CD4-positive, CD25-positive, alpha-beta regulatory T cell (primary cell): ENCODE data around the gene FAF1. TPM values are rescaled to one million over a fixed set of nuclear protein-coding genes. Genes with fewer than 3 reads are reported as not detected.

ENCODE experiments used
- ATAC-seq, 2 donors: fragments of 150-1000 bp; cut with Tn5 transposase; one replicate each; pipeline ENCODE4 v1.10.0; 2021; ENCODE audit warnings: low read depth in 2 of 2, moderate number of reproducible peaks in 2 of 2, moderate library complexity in 1 of 2
- DNase-seq, 3 donors: peaks; one replicate each; pipeline versions ENCODE4 v3.0.0 to v3.0.0-alpha.2; 2012 to 2022; ENCODE audit warnings: mixed read lengths in 1 of 3
- H3K27ac ChIP-seq: one replicate; pipeline ENCODE4 v1.7.0; 2013; ENCODE audit warnings: mild to moderate bottlenecking, low read length; ENCODE audit not compliant: insufficient read depth, poor library complexity, severe bottlenecking
- H3K27me3 ChIP-seq: one replicate; pipeline ENCODE4 v1.7.0; 2013; ENCODE audit warnings: low read length; ENCODE audit not compliant: control insufficient read depth, insufficient read depth
- H3K36me3 ChIP-seq: one replicate; pipeline ENCODE4 v1.7.0; 2013; ENCODE audit warnings: mild to moderate bottlenecking, low read length, moderate library complexity; ENCODE audit not compliant: control insufficient read depth, insufficient read depth
- H3K4me1 ChIP-seq: 2 replicates; pipeline ENCODE4 v1.7.0; 2013; ENCODE audit warnings: mild to moderate bottlenecking, low read length; ENCODE audit not compliant: insufficient read depth, control insufficient read depth, poor library complexity, severe bottlenecking
- H3K4me3 ChIP-seq: one replicate; pipeline ENCODE4 v1.7.0; 2013; ENCODE audit warnings: low read depth, mild to moderate bottlenecking, low read length, moderate library complexity
- H3K9me3 ChIP-seq, 2 experiments: 1 replicate in 1 of 2; 2 replicates in 1 of 2; pipeline ENCODE4 v1.7.0; 2013; ENCODE audit warnings: low read length in 2 of 2, mild to moderate bottlenecking in 1 of 2, moderate library complexity in 1 of 2; ENCODE audit not compliant: control insufficient read depth in 2 of 2
- H3K27ac Mint-ChIP-seq, 3 donors: one replicate each; pipeline ENCODE4 v1.8.0; 2020 to 2022; ENCODE audit warnings: mild to moderate bottlenecking in 3 of 3, mixed read lengths in 3 of 3, moderate library complexity in 2 of 3
- H3K27me3 Mint-ChIP-seq: one replicate; pipeline ENCODE4 v1.8.0; 2022; ENCODE audit warnings: mild to moderate bottlenecking, mixed read lengths
- H3K36me3 Mint-ChIP-seq: one replicate; pipeline ENCODE4 v1.8.0; 2020; ENCODE audit warnings: mixed read lengths
- H3K4me1 Mint-ChIP-seq, 4 donors: one replicate each; pipeline ENCODE4 v1.8.0; 2020 to 2022; ENCODE audit warnings: mixed read lengths in 4 of 4, mild to moderate bottlenecking in 1 of 4
- H3K4me3 Mint-ChIP-seq, 4 donors: one replicate each; pipeline ENCODE4 v1.8.0; 2020 to 2022; ENCODE audit warnings: mild to moderate bottlenecking in 4 of 4, mixed read lengths in 4 of 4, moderate library complexity in 3 of 4
- H3K9me3 Mint-ChIP-seq, 7 donors: one replicate each; pipeline ENCODE4 v1.8.0; 2020 to 2022; ENCODE audit warnings: mixed read lengths in 7 of 7, mild to moderate bottlenecking in 3 of 7, moderate library complexity in 2 of 7
- polyA plus RNA-seq, 4 donors: library from polyadenylated mRNA; unstranded; fragments of 300-500 nt; fragmentation: Illumina TruSeq; gene quantifications; one replicate each; pipeline ENCODE4 v1.2.3, GENCODE V29; 2021
- total RNA-seq: library from RNA; stranded (reverse); gene quantifications from one replicate; pipeline ENCODE4 v1.2.3, GENCODE V29; 2022

FAF1 gene
- total and polyA plus RNA-seq, 5 donors from 2014 or later: 28.9 to 58.2 (median 54.3) TPM

DNA sequence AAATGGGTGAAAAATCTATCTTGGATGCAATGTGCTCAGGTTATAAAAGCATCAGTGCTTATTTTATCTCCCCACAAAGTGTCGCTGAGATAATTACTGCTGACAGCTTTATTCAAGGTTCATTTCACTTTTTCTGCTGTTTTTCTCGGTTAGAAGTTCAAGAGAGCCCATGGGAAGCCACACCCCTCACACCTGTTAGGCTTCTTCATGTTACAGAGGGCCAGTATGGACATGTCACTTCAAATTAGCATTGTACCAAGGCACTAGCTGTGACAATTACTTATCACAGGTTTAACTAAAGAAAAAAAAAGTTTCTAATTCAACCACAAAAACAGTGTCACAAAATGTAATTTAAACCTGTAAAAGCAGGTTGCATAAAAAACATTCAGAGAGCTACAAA lies 349.5 kb downstream of the FAF1 start:
- Mint-ChIP-seq H3K36me3 (peaks cover 21% of the 10 kb centered on the region), H3K27me3 (no peaks in the 10 kb centered on the region), H3K4me1 (peaks cover 0 to 7% (median 6%) of the 10 kb centered on the region in 4 donors), H3K4me3 (no peak overlapping the region), H3K27ac (no peak overlapping the region), H3K9me3 (peaks cover 0 to 3% (median 0%) of the 10 kb centered on the region in 7 donors)
- DNase-seq (no peak), ATAC-seq (no peak)
- no peaks in the 10 kb centered on the region for H3K27me3 ChIP-seq
- H3K4me3 ChIP-seq: no peak overlapping the region
- no peaks in the 10 kb centered on the region for H3K4me1 ChIP-seq
- H3K9me3 ChIP-seq: no peaks in the 10 kb centered on the region
- H3K27ac ChIP-seq: no peak overlapping the region
- no peaks in the 10 kb centered on the region for H3K36me3 ChIP-seq

GRCh38 chr1:50609508-50609907 lies 350.6 kb downstream of the FAF1 start:
- peaks cover 0 to 6% (median 2%) of the 10 kb centered on the region in 4 donors for H3K4me1 Mint-ChIP-seq
- Histone ChIP-seq H3K27me3 (no peaks in the 10 kb centered on the region), H3K9me3 (no peaks in the 10 kb centered on the region), H3K4me1 (no peaks in the 10 kb centered on the region), H3K4me3 (no peak overlapping the region), H3K27ac (no peak overlapping the region), H3K36me3 (no peaks in the 10 kb centered on the region)
- DNase-seq: no peak
- H3K27ac Mint-ChIP-seq: no peak overlapping the region
- H3K9me3 Mint-ChIP-seq: no peaks in the 10 kb centered on the region
- peaks cover 16% of the 10 kb centered on the region for H3K36me3 Mint-ChIP-seq
- ATAC-seq: no peak
- no peaks in the 10 kb centered on the region for H3K27me3 Mint-ChIP-seq
- H3K4me3 Mint-ChIP-seq: no peak overlapping the region

- H3K9me3 ChIP-seq: no peaks in the 10 kb centered on the region
- no peaks in the 10 kb centered on the region for H3K36me3 ChIP-seq
- Mint-ChIP-seq H3K9me3 (no peaks in the 10 kb centered on the region), H3K27ac (no peak overlapping the region), H3K36me3 (peaks cover 16% of the 10 kb centered on the region), H3K4me1 (peaks cover 0 to 6% (median 2%) of the 10 kb centered on the region in 4 donors), H3K4me3 (no peak overlapping the region), H3K27me3 (no peaks in the 10 kb centered on the region)
- DNase-seq (peak in 2 of 3 donors; percentile 6 to 53), ATAC-seq (no peak)
- H3K27me3 ChIP-seq: no peaks in the 10 kb centered on the region
- H3K4me3 ChIP-seq: no peak overlapping the region
- H3K27ac ChIP-seq: no peak overlapping the region
- H3K4me1 ChIP-seq: no peaks in the 10 kb centered on the region
Observed at GRCh38 chr1:50605186-50605875, 354.7 kb downstream of the FAF1 start.

DNA sequence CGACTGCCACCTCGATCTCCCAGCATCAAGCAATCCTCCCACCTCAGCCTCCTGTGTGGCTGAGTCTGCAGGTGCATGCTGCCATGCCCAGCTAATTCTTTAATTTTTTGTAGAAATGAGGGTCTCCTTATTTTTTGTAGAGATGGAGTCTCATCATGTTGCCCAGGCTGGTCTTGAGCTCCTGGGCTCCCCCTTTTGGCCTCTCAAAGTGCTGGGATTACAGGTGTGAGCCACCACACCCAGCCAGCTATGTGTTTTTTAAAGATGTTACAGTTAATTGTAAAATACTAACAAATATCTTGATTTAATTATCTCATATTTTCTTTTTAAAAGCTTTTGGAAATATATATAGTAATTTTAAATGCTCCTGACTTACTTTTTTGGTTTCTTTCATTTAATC lies 355.5 kb downstream of the FAF1 start:
- Mint-ChIP-seq H3K9me3 (no peaks in the 10 kb centered on the region), H3K4me3 (no peak overlapping the region), H3K27ac (peak overlapping the region in 2 of 3 donors; percentile 28 to 47), H3K27me3 (no peaks in the 10 kb centered on the region), H3K36me3 (peaks cover 16% of the 10 kb centered on the region), H3K4me1 (peaks cover 0 to 6% (median 2%) of the 10 kb centered on the region in 4 donors)
- no peak overlapping the region for H3K27ac ChIP-seq
- no peak overlapping the region for H3K4me3 ChIP-seq
- no peak for ATAC-seq
- no peaks in the 10 kb centered on the region for H3K9me3 ChIP-seq
- no peaks in the 10 kb centered on the region for H3K27me3 ChIP-seq
- DNase-seq: no peak
- H3K36me3 ChIP-seq: no peaks in the 10 kb centered on the region
- no peaks in the 10 kb centered on the region for H3K4me1 ChIP-seq

DNA sequence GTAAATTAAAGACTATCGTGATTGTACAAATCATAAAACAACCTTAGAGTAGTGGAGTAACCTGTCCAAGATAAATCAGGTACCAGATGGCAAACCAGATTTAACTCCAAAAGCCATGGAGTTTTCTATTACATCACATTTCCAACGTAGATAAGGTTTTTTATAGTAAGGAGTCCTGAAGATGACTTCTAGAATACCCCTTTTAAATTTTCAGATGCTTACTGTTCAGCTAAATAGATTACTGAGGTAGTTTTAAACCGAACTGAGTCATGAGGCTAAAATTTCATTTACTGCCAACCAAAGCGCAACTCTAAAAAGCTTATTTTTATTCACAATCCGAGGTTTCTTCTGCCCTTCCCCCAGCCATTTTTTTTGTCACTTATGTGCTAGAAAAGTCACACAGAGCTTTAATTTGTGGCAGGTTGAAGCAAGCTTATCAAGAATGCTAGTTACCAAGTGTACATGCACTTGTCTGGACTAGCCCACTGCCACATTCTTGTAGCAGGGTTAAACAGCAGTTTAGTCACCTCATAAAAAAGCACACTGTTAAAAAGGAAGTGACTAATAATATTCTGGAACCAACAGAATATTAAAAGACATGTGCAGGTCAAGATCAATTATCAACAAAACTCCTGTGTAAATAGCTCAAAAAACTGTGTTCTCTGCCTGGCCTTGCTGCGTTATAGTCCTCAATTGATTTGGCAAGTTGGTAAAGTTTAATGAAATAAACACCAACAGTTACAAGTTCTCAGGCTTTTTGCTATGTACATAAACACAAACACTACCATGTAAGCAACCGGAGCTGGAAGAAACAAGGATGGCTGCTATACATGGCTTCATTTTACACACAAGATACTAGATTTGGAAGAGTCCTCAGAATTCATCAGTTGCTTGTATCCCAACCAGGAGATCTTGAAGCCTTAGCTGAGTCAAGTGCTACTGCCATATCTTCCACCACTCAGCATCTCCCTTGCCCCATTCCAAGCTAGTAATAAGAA lies 356.5 kb downstream of the FAF1 start:
- peaks cover 9% of the 10 kb centered on the region for H3K36me3 Mint-ChIP-seq
- DNase-seq (no peak), ATAC-seq (no peak)
- no peak overlapping the region for H3K4me3 Mint-ChIP-seq
- no peak overlapping the region for H3K4me3 ChIP-seq
- no peaks in the 10 kb centered on the region for H3K9me3 ChIP-seq
- H3K27me3 Mint-ChIP-seq: no peaks in the 10 kb centered on the region
- no peaks in the 10 kb centered on the region for H3K4me1 ChIP-seq
- H3K36me3 ChIP-seq: no peaks in the 10 kb centered on the region
- H3K27me3 ChIP-seq: no peaks in the 10 kb centered on the region
- H3K9me3 Mint-ChIP-seq: no peaks in the 10 kb centered on the region
- H3K4me1 Mint-ChIP-seq: peaks cover 0 to 6% (median 2%) of the 10 kb centered on the region in 4 donors
- H3K27ac Mint-ChIP-seq: no peak overlapping the region
- H3K27ac ChIP-seq: no peak overlapping the region

- Histone ChIP-seq H3K4me1 (no peaks in the 10 kb centered on the region), H3K36me3 (no peaks in the 10 kb centered on the region), H3K27ac (no peak overlapping the region), H3K4me3 (no peak overlapping the region), H3K27me3 (no peaks in the 10 kb centered on the region), H3K9me3 (no peaks in the 10 kb centered on the region)
- Mint-ChIP-seq H3K4me1 (peaks cover 0 to 6% (median 2%) of the 10 kb centered on the region in 4 donors), H3K9me3 (no peaks in the 10 kb centered on the region), H3K4me3 (no peak overlapping the region), H3K27me3 (no peaks in the 10 kb centered on the region), H3K27ac (no peak overlapping the region), H3K36me3 (peaks cover 4% of the 10 kb centered on the region)
- no peak for ATAC-seq
- DNase-seq: no peak
Observed at GRCh38 chr1:50599546-50599945, 360.5 kb downstream of the FAF1 start.

DNA sequence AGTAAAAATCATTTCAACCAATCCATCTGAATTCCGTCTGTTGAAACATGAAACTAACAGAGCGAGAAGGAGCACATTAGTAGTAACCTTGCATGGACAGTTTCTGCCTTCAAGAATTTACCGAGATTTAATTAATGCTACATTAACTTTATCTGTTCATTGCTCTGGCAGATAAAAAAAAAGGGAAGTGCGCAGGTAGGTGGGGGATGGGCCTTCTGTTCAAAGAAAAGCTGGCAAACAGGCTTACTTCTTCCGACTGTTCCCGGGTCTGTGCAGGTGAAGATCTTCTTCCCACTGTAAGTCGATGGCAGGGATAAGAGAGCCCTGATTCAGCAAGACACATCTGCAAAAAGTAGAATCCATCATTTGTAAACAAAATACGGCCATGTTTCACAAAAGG lies 364.2 kb downstream of the FAF1 start:
- H3K4me3 ChIP-seq: no peak overlapping the region
- Mint-ChIP-seq H3K4me1 (peaks cover 0 to 5% (median under 1%) of the 10 kb centered on the region in 4 donors), H3K9me3 (no peaks in the 10 kb centered on the region), H3K4me3 (no peak overlapping the region), H3K27me3 (no peaks in the 10 kb centered on the region), H3K36me3 (peaks cover 23% of the 10 kb centered on the region), H3K27ac (no peak overlapping the region)
- no peak overlapping the region for H3K27ac ChIP-seq
- H3K27me3 ChIP-seq: no peaks in the 10 kb centered on the region
- peaks cover 4% of the 10 kb centered on the region for H3K36me3 ChIP-seq
- ATAC-seq (no peak), DNase-seq (no peak)
- H3K9me3 ChIP-seq: no peaks in the 10 kb centered on the region
- H3K4me1 ChIP-seq: no peaks in the 10 kb centered on the region
